ENCODE data around the gene RASL11B.
A peak's percentile ranks its signal among the peaks of the same experiment; 100 is the strongest.

RASL11B gene

GRCh38 chr4:52877036-52877435, 14.9 kb downstream of the RASL11B start:
- peak; percentile 22 for DNase-seq

DNA sequence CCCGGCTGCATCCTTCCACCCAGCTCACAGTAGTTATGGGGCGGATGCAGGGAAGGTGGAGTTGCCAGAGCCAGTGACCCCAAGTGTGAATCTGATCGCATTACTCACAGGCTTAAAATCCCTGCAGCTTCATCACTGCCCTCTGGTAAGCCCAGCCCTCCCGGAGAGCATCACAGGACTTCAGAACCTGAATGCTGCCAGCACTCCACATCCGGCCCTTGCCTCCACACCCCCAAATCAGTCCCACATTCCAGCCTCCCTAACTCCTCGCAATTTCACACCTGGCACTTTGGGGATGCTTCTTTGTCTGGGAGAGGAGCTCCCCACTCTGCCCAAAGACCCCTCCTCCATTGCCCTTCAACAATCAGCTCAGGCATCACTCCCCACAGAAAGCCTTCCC, 15.6 kb downstream of the RASL11B start:
- DNase-seq = no peak

- no peak for DNase-seq
Observed at GRCh38 chr4:52879471-52879870, 17.4 kb downstream of the RASL11B start.

DNA sequence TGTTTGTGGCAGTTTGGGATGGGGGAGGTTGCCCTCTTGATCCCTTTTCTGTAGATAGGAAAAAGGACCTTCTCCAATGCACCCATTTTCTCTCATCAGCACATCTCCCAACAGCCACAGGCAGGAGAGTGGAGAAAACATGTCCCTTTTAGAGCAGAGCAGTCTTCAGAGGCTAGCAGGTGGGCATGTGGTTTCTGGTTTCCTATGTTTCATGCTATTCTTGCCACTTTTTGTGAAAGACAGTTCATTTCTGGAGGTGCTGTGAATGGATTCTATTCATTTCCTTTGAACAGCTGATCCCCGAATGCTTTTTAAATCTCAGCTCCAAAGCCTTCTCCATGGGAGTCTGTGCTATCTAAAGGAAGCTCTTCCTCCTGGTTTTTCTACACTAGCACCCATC, 18.9 kb downstream of the RASL11B start:
- DNase-seq = no peak

DNA sequence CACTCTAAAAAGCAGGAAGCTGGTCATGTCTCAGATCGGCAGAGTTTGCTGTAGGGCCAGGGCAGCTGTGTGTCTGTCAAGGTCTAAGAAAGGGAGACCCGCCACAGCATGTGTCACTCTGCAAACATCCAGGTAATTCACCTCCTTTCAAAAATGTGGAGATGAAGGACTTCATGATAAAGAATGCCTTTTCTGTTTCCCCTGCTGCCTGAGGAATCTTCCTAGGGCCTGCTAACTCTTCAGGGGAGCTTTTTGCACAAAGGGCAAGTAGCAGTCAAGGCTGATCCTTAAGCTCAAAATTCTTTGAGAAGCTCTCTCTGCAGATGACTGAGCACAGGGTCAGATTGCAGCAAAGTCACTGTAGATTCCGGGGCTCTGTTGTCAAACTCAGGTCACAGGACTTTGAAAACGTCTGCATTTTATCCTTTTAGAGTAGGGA, 21.1 kb downstream of the RASL11B start:
- DNase-seq = no peak

DNA sequence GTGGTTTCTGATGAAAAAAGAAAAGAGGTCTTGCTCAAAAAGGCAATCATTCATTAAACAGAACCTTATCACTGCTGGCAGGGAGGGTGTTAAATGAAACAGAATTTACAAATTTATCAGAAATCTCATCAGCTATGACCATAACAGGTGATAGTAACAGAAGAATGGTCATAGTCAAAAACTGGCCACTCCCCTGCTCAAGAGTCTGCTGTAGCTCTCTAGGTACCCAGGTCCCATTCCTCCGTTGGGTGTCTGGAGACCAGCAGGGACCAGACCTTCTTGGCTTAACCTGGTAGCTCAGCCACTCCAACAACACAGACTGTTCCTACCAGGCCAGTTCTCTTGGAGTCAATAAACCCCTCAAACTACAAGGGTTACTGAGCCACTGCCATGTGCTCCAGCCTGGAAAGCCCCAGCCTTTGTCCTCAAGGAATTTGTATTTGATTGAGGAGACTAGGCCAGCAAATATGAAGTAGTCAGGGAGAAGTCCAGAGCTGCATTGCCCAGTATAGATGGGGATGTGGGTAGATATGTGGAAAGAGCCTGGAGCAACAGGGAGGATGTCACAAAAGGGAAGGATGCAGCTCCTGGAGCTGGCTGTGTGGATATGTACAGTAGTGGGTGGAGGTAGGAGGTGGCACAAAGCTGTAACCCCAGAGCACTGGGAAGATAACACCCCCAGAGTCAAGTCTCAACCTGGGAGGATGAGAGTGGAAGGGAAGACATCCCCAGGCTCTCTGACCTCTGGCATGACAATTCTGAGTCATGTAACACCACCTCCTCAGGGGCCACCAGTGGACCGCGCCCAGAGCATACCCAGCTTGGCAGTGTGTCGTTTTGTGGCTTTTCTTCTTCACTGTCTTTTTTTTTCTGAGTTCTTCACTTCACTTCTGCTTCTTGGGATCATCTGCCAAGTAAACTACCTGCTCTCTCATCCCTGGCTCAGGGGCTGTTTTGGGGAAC, 21.9 kb downstream of the RASL11B start:
- DNase-seq = no peak

GRCh38 chr4:52884994-52885393, 22.9 kb downstream of the RASL11B start:
- no peak for DNase-seq

DNA sequence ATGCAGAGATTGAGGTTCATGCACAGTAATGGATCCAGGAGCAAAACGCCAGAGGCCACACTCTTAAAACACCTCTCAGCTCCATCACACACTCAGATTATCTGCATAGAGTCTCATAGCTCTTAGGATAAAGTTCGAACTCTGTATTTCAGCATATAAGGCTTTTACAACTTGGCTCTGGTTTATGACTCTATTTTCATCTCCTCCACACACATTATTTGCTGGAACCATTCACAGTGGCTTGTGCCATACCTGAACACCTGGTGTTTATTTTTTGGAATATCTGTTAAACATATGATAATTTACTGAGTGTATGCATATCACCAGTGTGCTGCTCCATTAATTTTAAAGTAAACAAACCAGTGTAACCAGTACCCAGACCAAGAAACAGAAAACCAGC, 27.2 kb downstream of the RASL11B start:
- DNase-seq = peak; percentile 97

DNA sequence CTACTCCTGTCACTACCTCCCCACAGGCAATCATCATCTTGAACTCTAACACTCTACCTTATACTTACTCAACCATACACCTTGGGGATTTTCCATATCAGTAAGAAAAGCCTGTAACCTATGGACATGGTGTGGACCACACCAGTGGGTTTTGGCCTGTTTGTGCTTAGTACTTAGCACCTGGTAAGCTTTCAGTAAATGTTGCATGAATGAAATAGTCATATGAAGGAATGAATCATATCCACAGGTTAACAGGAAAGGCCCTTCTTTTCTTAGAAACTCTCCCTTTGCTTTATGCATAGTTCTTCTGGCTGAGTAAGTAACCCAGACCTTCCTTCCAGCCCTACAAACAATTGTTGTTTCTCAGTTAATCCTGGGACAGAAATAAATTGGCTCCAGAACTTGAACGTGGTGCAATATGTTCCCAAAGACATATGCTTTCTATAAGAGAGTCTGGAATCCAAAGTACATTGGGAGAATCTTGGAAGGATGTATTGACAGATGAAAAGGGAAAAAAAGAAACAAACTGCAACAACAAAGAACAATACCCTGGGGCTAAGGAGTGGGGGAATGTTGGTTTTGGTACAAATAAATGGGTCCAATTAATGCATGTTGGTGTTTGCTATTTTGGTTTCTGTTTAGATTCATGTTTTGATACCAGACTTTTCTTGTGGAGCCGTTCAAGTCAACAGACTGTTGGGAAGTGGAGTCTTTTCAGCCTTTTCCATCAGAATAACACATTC, 27.8 kb downstream of the RASL11B start:
- peak; percentile 28 for DNase-seq

DNA sequence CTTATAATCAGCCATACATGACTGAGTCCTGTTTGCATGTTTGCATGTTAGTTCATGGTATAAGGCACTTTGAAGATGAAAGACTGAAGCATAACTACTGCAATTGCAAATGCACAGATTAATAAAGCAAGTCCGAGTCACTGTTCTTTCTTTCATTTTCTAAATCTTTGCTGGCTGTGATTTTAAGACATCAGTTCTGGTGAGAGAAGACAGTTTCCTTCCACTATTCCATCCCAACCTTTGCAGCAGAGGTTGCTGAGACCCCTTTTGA, 28.3 kb downstream of the RASL11B start:
- no peak for DNase-seq

DNA sequence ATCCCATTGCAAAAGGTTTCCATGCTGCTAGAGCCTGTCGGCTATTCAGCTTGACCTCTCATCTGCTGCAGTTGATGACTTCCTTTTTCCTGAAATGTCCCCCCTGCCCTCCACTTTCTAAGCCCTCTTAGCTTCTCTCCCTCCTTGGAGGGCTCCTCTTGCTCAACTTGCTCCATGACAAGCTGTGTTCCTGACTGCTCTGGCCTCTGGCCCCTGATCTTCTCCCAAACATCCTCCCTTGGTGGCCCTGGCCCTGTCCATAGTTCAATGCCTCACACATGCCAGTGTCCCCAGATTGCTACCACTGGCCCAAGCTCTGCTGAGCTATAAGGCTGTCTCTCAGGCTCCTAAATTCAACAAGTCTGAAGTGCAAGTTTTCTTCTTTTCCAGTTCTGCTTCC, 29.6 kb downstream of the RASL11B start:
- DNase-seq = no peak

DNA sequence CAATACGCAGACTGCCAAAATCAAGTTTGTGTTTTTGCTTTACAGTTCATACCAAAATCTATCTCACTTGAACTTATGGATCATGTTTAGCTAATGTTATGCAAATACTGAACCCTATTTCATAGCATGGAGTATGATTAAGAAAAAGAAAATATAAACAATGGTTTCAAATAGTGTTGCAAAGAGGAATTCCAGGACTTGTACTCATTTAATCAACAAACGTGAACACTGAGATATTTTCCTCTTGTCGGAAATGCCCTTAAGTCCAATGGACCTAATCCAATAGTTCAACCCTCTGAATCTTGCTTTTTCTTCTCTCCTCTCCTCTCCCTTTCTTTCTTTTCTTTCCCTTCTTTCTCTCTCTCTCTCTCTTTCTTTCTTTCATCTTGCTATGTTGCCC, 30.8 kb downstream of the RASL11B start:
- no peak for DNase-seq

GRCh38 chr4:52894443-52894842, 32.3 kb downstream of the RASL11B start:
- DNase-seq = no peak

DNA sequence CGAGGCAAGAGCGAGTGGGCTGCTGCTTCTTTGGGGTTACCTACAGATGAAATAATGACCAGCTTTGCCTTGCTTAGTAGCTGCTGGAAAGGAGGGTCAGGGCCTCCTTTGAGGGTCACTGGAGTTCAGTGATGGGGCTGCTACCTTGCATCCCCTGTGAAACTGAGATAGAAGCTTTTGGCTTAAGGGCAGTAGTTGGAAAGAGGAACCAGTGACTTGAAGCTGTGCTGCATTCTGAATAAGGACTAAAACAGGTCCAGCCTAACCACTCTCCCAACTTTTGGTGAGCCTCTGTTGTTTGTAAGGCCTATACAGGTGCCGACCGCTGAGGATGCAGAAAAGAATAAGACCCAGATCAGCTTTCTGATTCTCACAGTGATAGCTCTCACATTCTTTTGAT, 41.2 kb downstream of the RASL11B start:
- DNase-seq = no peak

GRCh38 chr4:52904421-52904820, 42.3 kb downstream of the RASL11B start:
- DNase-seq = no peak

DNA sequence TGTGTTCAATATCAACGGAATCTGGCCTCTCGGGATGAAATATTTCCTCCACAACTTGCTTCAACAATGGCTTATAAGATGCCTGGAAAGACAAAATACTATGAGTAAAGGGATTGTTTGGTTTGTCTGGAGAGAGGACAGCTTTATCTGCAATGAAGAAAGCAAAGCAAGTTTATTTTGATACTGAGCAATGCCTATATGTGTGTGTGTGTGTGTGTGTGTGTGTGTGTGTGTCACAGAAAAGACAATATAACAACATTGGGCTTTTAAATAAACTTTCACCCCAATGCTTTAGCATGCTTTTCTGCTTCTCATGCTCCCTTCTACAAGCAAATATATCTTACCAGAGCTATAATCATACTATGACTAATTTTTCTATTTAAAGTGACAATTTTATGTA, 45.4 kb downstream of the RASL11B start:
- DNase-seq = no peak

GRCh38 chr4:52910115-52910514, 48.0 kb downstream of the RASL11B start:
- DNase-seq = no peak

GRCh38 chr4:52911684-52912294, 49.7 kb downstream of the RASL11B start:
- DNase-seq = peak; percentile 18

- no peak for DNase-seq
Observed at GRCh38 chr4:52912608-52913007, 50.5 kb downstream of the RASL11B start.

- DNase-seq = no peak
Observed at GRCh38 chr4:52914051-52914605, 52.0 kb downstream of the RASL11B start.

DNA sequence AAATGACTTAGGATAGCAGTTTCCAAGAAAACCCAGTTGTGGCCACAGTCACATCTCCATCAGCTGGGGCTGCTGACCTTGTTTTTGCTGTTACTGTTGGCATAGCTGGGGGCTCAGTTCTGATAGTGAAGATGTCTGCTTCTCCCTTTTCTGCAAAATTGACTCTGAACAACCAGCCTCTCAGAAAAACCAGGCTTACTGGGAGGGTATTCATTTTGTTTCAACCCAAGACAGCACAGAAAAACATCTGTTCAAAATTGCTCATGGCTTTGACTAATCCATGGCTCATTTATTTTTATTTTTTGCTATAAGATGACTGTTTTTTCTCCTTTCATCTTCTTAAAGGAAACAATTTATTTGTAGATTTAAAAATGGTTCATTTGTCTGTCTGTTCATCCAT, 53.1 kb downstream of the RASL11B start:
- DNase-seq = no peak

- DNase-seq = no peak
Observed at GRCh38 chr4:52915730-52916300, 53.7 kb downstream of the RASL11B start.
